HL-60 (cell line): ENCODE measurements around the gene CSF3.

Experiments used
- CTCF ChIP-seq: IDR thresholded peaks from one replicate; pipeline ENCODE4 v1.5.1; 2011; ENCODE audit warnings: low read length, control low read depth, inconsistent platforms; ENCODE audit not compliant: insufficient read depth
- GABPA ChIP-seq: IDR thresholded peaks from 2 replicates; pipeline ENCODE4 v1.6.1; 2012; ENCODE audit warnings: low read depth
- POLR2AphosphoS5 ChIP-seq: IDR thresholded peaks from 2 replicates; pipeline ENCODE4 v1.6.1; 2012; ENCODE audit warnings: low read depth
- REST ChIP-seq: IDR thresholded peaks from 2 replicates; pipeline ENCODE4 v1.6.1; 2012; ENCODE audit warnings: low read depth; ENCODE audit not compliant: insufficient replicate concordance

- TF ChIP-seq CTCF (no peak), REST (no peak), POLR2AphosphoS5 (no peak), GABPA (no peak)
Observed at GRCh38 chr17:40032322-40033320, 17.4 kb downstream of the CSF3 start.
